Gastrocnemius medialis (tissue), 4 donors: ENCODE results near the gene SLC26A4.

Experiments used
- POLR2A ChIP-seq, 2 donors: fragments of 450-650 bp; IDR thresholded peaks; one replicate each; pipeline ENCODE4 v1.6.1; 2017; ENCODE audit warnings: antibody characterized with exemption in 2 of 2, mild to moderate bottlenecking in 2 of 2, moderate library complexity in 2 of 2
- TF ChIP-seq, protein P1 (sequence below), 5 experiments: fragments of 450-650 bp in 3 of 5; fragments of 200-600 bp in 2 of 5; sonication (generic) in 2 of 5; IDR thresholded peaks in 4 of 5; conservative IDR thresholded peaks in 1 of 5; 1 replicate in 4 of 5; 2 replicates in 1 of 5; pipeline ENCODE4 v1.5.1; 2016 to 2019; ENCODE audit warnings: antibody characterized with exemption in 5 of 5, mild to moderate bottlenecking in 3 of 5, moderate library complexity in 3 of 5

DNA sequence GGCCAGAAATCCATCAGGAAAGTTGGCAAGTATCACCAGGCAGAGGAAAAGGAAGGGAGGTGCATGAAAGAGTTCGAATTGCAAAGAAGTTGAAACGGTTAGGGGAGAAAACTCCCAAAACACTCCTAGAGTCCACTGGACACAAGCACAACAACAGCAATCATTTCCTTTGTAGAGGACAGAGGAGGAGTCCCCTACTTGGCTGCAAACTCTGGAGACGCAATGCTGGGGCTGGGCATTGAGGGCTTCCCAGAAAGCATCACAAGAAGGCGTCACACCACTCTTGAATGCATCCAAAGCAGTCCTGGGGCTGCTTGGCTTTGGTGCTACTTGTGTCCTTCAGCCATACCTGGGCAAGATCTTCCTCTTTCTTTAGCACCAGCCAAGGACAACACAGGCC lies 18.1 kb upstream of the SLC26A4 start:
- TF ChIP-seq, protein P1, sequence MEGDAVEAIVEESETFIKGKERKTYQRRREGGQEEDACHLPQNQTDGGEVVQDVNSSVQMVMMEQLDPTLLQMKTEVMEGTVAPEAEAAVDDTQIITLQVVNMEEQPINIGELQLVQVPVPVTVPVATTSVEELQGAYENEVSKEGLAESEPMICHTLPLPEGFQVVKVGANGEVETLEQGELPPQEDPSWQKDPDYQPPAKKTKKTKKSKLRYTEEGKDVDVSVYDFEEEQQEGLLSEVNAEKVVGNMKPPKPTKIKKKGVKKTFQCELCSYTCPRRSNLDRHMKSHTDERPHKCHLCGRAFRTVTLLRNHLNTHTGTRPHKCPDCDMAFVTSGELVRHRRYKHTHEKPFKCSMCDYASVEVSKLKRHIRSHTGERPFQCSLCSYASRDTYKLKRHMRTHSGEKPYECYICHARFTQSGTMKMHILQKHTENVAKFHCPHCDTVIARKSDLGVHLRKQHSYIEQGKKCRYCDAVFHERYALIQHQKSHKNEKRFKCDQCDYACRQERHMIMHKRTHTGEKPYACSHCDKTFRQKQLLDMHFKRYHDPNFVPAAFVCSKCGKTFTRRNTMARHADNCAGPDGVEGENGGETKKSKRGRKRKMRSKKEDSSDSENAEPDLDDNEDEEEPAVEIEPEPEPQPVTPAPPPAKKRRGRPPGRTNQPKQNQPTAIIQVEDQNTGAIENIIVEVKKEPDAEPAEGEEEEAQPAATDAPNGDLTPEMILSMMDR (IDR thresholded peaks at IDR 0.05 in 4 of 5, conservative IDR thresholded peaks at IDR 0.05 in 1 of 5), result no peak
- no peak for TF ChIP-seq POLR2A (IDR thresholded peaks at IDR 0.05)
